Measurements from ENCODE around the gene CTNND1. TPM values are rescaled to one million over a fixed set of nuclear protein-coding genes. Genes with fewer than 3 reads are reported as not detected.
"Not testable (repeated sequence)": the region's sequence is repeated elsewhere in the genome, so short reads cannot be mapped to it uniquely, and the experiment has no call there.

CTNND1 gene
- total RNA-seq (2014; rRNA removed; shearing (Covaris generic)), result 41.4 and 49.5 TPM in 2 replicates
- polyA plus RNA-seq (2015; cell fraction: cytosol; rRNA removed), result 26.9 and 34.9 TPM in 2 replicates
- polyA plus RNA-seq (2015; cell fraction: nucleus; rRNA removed), result 86.4 and 93.6 TPM in 2 replicates

GRCh38 chr11:57761301-57762234 is at the start of gene CTNND1:
CTNND1 (plus strand) TSS chr11:57761802; CDS start chr11:57791479, 29,677 bp downstream.
- DNase-seq (ENCODE audit: low read depth), result peak; percentile 96

DNA sequence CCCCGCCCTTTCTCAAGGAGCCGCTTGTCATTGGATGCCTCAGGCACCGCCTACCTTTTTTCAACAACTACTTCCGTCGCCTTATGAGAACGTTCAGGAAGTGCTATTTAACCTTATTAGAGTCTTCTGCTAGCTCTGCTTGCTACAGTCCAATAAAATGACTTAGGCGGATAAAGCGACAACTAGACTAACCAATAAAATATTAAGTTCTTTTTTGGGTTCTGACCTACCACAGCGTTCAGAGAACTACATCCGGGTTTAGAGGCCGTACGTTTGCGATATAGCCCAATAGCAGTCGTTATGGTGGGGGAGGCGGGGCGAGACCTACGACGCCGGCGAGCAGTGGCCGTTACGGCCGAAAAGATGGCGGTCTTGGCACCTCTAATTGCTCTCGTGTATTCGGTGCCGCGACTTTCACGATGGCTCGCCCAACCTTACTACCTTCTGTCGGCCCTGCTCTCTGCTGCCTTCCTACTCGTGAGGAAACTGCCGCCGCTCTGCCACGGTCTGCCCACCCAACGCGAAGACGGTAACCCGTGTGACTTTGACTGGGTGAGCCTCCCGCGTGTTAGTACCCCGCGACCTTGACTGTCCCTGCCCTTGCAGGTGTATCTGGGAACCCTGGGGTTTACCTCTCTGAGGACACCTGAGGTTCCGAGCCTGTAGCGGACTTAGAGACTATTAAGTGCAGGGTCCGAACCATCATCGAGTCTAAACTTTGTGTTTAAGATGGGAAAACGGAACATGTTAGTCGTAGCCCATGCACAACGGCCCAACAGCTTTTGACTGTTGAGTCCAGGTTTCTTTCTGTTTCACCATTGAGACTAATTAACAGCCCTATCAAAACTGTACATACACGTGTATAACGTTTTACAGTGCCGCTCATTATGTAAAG is 49.1 kb upstream of the CTNND1 start, which contains the start of gene TMX2:
TMX2 (plus strand) TSS at position 338 of the 895 bp plus-strand sequence; CDS start at position 364, 26 bp downstream.
- DNase-seq (ENCODE audit: low read depth), result peak; percentile 99

GRCh38 chr11:57713835-57714234 is 47.8 kb upstream of the CTNND1 start:
- no peak for DNase-seq (ENCODE audit: low read depth)

- DNase-seq (ENCODE audit: low read depth), result not testable (repeated sequence)
Observed at GRCh38 chr11:57716726-57717125, 44.9 kb upstream of the CTNND1 start.

DNA sequence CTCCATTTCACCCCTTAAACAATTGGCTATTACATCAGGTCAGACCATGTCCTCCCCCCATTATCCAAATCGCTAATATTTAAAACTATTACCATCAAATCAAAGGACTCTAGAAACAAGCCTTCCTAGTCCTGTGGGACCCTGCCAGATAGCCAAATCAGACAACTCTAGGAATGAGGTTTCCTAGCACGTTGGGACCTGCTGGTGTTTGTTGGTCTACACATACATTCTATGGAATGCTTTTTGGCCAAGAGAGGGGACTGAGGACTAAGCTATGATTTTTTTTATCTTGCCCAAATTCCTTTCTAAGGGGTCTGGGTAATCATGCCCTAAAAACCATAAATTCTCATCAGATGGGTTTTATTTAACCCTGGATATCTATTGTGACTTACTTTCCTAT is 34.4 kb upstream of the CTNND1 start:
- DNase-seq (ENCODE audit: low read depth), result no peak

DNA sequence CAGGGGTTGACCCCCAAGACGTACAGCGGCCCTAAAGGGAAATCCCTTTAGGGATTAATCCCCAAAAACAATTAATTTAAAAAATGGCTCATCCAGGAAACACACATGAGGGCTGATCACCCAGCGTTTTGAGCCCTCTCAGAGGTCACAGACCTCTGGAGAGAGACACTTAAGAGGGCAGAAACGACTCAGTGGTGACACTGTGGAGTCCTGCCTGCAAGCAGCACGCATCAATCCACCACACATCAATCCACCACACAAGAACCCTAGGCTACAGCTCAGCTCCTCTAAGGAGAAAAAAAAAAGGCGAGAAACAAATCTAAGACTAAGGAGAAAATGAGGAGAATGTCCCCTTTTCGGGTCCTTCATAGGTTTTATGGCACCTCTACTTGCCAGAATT is 32.8 kb upstream of the CTNND1 start:
- DNase-seq (ENCODE audit: low read depth), result no peak

DNA sequence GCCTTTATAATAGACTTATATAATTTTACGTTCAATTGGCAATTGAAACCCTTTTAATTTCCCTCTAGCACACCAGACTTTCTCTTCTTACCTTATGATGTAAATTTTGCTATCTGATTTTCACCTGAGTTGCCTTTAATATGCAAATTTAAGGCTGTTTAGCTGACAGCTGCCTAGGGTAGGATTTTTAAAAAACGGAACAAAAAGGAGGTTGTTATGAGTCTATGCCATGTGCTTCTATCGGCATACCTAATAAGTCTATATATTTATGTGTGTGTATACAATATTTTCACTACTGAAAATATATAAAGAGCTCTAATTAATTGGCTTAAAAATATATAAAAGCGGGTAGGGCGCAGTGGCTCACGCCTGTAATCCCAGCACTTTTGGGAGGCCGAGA is 32.1 kb upstream of the CTNND1 start:
- no peak for DNase-seq (ENCODE audit: low read depth)

GRCh38 chr11:57732661-57733060 is 28.9 kb upstream of the CTNND1 start:
- no peak for DNase-seq (ENCODE audit: low read depth)

DNA sequence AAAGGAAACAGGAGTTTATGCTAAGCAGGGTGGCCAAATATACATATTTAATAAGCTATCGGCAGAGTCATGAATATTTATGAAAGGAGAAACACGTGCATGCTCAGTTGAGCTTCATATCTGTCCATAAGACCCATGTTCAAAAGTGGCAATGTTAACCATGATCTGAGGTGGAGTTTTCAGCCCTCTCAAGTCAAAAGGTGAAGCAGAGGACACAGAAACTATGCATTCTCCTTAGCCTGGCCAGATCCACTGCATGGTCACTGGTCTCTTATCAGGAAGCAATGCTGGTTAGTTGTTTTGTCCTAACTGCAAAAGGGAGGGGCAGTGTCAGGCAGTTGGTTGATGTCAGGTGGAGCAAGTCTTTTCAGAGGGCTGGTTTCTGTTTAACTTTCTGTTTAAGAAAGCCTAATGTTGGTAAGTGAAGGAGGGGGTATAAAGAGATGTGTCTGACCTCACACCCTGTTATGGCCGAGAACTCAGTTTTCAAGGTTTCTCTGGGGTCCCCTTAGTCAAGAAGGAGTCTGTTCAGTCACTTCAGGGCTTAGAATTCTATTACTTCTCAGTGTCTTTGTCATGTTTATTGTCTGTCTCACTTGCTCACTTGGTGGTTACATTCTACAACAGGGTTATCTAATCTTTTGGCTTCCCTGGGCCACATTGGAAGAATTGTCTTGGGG is 25.8 kb upstream of the CTNND1 start:
- no peak for DNase-seq (ENCODE audit: low read depth)

- peak; percentile 94 for DNase-seq (ENCODE audit: low read depth)
Observed at GRCh38 chr11:57741132-57742086, 20.2 kb upstream of the CTNND1 start, which contains the start of gene SELENOH. SELENOH (plus strand) TSS chr11:57741491; CDS start chr11:57741596, 105 bp downstream.

- no peak for DNase-seq (ENCODE audit: low read depth)
Observed at GRCh38 chr11:57742087-57742452, 19.5 kb upstream of the CTNND1 start.

- DNase-seq (ENCODE audit: low read depth), result no peak
Observed at GRCh38 chr11:57744357-57744756, 17.2 kb upstream of the CTNND1 start.

GRCh38 chr11:57745206-57745605 is 16.4 kb upstream of the CTNND1 start:
- no peak for DNase-seq (ENCODE audit: low read depth)

DNA sequence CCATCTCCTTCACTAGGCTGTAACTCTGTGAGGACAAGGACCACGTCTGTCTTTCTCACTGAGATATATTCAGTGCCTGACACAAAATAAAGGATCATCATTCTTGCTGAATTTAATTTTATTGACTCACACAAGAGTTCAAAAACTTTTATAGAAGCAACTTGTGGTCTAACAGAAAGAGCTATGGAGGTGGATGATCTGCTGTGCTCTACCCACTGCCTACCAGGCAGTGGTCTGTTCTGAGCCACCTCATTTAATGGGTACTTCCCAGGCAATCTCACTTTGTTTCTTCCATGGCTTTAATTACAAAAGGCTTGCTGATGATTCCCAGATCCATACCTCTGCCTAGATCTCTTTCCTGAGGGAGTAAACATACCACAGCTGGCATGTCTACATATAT is 14.7 kb upstream of the CTNND1 start:
- no peak for DNase-seq (ENCODE audit: low read depth)

GRCh38 chr11:57751176-57751575 is 10.4 kb upstream of the CTNND1 start:
- no peak for DNase-seq (ENCODE audit: low read depth)

GRCh38 chr11:57751676-57752253 is 9.8 kb upstream of the CTNND1 start, which contains the start of gene BTBD18:
BTBD18 (minus strand) TSS chr11:57751819; CDS start chr11:57751188, 631 bp downstream.
- peak; percentile 41 for DNase-seq (ENCODE audit: low read depth)

DNA sequence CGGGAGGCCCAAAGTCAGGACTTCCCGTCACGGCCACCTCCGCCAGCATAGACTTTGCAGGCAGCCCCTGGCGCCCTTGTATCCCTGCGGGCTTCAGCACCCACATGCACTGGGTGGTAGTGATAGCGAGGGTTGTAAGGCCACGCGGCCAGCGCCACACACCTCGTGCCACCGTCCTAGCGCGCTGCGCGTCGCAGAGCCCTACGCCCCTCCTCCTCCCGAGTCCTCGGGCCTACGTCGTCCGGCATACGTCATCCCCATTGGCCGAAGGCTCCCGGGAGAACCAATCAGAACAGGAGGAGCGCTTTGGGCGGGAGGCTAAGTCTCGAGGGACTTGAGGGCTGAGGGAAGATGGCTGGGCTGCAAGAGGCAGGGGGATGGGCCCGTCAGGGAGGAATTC is 8.6 kb upstream of the CTNND1 start:
- DNase-seq (ENCODE audit: low read depth), result no peak

DNA sequence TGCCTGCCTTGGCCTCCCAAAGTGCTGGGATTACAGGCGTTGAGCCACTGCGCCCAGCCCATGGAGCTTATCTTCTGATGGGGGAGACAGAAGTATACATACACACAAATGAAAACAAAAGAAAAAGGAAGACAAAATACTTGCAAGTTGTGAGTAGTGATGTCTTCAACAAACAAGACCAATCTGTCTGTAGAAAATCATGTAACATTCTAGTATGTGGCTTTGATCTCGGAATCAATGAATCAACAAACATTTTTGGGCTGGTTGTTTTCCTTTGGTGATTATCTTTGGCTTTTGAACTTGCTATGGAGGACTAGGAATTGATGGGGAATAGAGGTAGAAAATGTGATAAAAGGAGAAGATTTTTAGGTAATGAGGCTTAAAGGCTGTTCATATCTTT is 3.4 kb upstream of the CTNND1 start:
- no peak for DNase-seq (ENCODE audit: low read depth)

DNA sequence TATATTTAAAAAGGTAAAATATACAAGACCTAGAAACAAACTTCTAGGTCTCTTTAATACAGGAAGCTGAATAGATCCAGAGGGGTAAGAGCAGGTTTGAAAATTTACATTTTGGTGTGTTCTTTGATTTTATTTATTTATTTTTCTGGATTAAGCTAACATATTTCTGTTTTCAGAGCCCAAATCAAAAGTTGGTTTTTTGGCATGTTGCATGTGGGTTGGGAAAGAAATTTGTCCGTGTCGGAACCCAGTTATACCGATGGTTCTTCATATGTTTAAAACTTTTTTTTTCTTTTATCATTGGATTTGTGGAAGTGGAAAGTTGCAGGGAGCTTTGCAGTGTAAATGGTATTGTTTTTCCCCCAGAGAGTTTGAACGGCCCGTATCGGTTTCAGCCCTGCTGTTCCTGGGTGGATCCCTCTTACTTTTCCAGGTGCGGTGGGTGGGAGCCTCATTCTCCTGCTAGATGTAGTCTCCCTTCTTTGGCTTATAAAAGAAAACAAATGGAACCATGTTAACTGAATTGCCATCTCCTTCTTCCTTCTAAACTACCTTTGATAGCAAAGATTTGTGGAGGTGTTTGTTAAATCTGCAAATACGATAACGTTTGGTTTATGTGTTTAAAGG is 746 bp downstream of the CTNND1 start:
- DNase-seq (ENCODE audit: low read depth), result no peak

Data from HT1080 (cell line).